Measurements from ENCODE around the gene A1CF.
"Not testable (repeated sequence)": the region's sequence is repeated elsewhere in the genome, so short reads cannot be mapped to it uniquely, and the experiment has no call there.

Gene A1CF

DNA sequence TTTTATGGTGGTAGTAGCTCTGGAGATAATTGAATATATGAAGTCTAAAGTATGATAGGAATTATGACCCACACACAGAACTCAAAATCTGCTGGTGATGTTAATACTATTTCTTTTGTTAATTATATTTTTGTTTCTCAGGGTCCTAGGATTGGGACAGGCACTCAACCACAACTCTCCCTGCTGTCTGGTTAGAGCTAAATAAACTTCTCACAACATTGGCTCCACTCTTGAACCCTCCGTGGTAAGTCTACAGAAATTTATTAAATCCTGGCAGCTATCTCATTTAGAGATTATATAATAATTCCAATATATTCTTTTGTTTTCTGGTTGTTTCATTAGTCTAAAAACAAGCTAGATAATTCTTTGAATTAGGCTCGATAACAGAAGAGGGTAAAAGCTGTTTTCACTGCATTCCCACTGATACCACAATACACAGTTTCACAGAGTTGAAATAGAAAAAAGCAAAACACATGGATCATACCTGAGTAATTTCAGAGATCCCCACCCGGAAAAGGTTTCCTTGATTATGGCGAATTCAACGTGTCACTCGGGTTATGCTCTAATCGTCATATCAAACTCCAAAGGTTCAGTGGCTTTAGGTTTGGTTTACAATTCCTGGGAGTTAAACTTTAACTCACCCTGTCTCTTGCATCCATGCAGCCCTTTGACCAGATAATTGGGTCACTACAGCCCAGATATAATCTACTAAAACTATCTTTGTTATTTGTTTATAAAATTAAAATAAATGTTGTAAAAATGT, at the start of gene A1CF:
Gene A1CF (minus strand): TSS at position 531 of the 763 bp plus-strand sequence. CDS start 25,687 bp downstream, outside the sequence.
- DNase-seq (ENCODE audit: low spot score) = no peak

GRCh38 chr10:50931948-50932431, 46.6 kb upstream of the A1CF start:
- DNase-seq (ENCODE audit: low spot score) = no peak

GRCh38 chr10:50929670-50930069, 44.2 kb upstream of the A1CF start:
- DNase-seq (ENCODE audit: low spot score) = no peak

DNA sequence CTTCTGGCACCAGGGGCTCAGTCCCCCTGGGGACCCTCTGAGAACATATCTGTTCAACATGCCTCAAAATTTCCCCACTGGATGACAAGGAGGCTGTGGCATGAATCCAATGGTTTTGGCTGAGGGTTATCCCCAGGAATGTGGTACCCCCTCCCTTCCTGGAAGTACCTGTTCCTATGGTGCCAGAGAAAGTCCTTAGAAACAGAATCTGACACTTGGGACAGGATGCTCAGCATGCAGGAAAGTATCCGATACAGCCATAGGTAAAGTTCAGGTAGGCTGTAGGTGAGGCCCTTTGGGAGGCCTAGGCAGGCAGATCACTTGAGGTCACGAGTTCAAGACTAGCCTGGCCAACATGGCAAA, 42.7 kb upstream of the A1CF start:
- no peak for DNase-seq (ENCODE audit: low spot score)

GRCh38 chr10:50927522-50928189, 42.2 kb upstream of the A1CF start:
- DNase-seq (ENCODE audit: low spot score) = no peak

GRCh38 chr10:50923471-50923870, 38.0 kb upstream of the A1CF start:
- not testable (repeated sequence) for DNase-seq (ENCODE audit: low spot score)

DNA sequence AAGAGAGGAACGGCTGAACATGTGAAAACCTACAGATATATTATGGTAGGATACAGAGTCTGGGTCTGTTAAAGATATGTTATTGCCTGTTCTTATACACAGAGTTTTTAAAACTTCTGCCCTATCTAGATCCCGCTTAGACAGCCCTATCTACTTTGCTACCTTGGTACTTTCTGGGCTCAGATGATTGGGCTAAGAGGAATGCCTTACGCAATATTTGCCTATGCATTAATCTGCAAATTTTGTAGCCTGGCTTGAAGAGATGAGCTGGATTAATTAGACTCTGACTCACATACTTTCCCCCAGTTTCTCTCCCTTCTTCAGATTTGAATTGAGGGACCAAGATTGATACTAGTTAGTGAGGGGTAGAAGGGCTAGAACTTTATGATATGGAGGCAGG, 33.6 kb upstream of the A1CF start:
- DNase-seq (ENCODE audit: low spot score) = no peak

GRCh38 chr10:50918529-50918928, 33.1 kb upstream of the A1CF start:
- DNase-seq (ENCODE audit: low spot score) = no peak

GRCh38 chr10:50917486-50917885, 32.1 kb upstream of the A1CF start:
- DNase-seq (ENCODE audit: low spot score) = peak; percentile 33

DNA sequence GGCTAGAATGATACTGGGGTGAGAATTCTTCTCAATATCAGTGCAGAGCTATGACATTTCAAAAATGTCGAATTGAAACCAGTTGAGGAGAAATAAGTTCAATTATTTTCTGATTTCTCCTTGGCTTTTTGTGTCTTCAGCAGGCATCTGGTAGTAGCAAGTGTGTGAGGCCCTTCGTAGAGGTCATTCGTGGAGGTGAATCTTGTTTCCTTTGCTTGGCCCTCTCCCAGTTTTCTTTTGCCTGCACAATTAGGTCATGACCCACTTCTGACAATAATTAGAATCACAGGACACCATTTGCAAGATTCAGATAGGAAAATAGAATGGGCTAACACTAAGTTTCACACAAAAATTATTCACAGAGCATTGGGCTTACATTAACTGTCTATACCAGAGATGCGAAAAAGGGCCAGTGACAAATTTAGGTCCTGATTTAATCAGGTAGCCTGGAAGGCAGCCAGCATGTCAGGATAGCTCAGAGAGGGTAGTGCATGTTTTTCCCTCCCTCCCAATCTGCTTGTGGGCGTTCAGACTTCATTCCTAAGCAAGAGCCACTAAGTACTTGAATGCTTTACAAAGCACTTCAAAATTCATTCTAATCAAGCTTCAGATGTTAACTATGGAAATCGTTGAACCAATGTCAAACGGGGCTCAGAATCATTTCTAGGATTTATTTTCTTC, 24.0 kb upstream of the A1CF start:
- no peak for DNase-seq (ENCODE audit: low spot score)

DNA sequence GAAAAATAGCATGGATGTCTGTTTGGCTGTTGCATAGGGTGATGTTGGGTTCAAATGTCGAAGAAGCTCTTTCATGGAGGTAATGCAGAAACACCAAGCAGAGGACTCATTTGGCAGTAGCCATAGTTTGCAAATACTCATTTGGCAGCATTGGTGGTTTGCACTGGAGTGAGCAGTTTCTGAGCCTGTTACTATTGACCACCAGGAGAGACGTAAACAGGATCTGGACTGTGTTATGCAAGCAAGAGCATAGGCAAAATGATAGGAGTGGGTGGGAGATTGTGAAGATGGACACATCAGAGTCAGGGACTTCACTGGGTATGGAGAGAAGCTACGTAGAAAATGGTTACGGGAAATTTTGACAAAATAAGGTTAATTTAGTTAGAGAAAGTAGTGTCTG, 22.9 kb upstream of the A1CF start:
- no peak for DNase-seq (ENCODE audit: low spot score)

DNA sequence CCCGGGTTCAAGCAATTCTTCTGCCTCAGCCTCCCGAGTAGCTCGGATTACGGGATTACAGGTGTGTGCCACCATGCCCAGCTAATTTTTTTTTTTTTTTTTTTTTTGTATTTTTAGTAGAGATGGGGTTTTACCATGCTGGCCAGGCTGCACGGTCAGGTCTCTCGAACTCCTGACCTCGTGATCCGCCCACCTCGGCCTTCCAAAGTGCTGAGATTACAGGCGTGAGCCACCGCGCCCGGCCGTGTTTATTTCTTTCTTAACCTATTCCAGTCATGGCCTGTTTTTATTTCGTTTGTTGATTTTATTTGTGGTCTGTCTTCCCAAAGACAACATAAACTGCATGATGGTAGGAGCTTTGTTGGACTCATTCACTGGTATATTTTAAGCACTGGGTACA, 20.4 kb upstream of the A1CF start:
- not testable (repeated sequence) for DNase-seq (ENCODE audit: low spot score)

GRCh38 chr10:50896721-50897120, 11.3 kb upstream of the A1CF start:
- no peak for DNase-seq (ENCODE audit: low spot score)

DNA sequence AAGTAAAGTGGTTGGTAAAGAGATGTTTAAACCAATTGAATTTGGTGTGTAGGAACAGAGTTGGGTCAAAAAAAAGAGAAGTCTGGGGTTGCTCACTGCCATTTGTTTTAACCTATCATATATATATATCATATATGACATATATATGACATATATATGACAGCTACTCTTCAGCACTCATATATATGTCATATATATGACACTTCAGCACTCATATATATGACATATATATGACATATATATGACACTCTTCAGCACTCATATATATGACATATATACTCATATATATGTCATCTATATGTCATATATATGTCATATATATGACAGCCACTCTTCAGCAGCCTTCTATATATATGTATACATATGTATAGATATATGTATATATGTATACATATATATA, 8.9 kb upstream of the A1CF start:
- no peak for DNase-seq (ENCODE audit: low spot score)

GRCh38 chr10:50892467-50892866, 7.0 kb upstream of the A1CF start:
- no peak for DNase-seq (ENCODE audit: low spot score)

DNA sequence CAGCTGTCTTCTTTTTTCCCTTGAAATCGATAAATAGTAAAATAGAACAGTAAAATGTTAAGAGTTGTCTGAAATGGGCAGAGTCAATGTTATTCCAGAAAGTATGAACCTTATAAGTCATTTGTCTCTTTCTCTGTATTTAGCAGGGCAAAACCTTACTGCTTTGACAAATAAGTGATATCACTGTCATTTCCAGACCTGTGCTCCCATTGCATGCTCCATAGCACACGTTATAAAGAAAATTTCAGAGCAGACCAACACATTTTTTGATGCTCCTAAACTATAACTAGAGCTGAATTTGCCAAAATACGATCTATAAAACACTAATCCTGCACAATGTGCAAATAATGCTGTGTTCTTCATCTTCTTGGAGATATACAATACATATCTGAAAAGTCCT, 1.1 kb downstream of the A1CF start:
- DNase-seq (ENCODE audit: low spot score) = no peak

DNA sequence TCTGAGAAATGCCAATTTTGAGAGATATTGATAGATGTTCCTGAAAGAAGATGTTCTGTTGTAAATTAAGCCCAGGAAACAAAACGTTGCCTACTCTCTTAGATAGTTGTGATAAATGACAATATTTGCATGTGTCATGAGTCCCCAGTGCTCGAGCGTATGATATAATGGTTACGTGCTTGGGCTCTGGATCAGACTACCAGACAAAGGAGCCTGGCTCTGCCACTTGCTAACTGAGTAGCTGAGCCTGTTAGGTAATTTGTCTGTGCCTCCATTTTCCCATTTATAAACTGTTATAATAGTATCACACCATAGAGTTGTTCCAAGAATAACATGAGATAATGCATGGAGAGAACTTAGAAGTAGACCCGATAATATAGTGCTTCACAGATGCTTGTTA, 1.8 kb downstream of the A1CF start:
- no peak for DNase-seq (ENCODE audit: low spot score)

DNA sequence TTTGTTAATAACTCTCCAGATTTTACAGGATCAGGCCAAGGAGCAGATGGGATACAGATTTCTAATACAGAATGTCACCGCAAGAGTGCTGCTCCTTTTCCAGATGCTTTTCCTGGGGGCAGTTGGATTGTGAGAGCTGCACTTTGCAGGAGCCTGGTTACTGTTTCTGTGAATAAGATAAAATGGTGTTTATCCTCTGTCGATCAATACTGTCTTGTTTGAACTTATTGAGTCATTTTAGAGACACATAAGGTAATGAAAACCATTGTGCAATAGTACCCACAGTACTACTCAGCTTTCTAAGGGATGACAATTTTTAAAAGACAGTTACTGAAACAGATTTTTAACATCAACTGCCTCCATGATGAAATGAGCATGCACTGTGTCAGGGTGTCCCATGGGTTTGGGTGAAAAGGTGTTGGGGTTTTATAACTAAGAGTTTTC, 2.9 kb downstream of the A1CF start:
- no peak for DNase-seq (ENCODE audit: low spot score)

- not testable (repeated sequence) for DNase-seq (ENCODE audit: low spot score)
These were observed 4.4 kb downstream of the A1CF start for GRCh38 chr10:50881046-50881445.

- DNase-seq (ENCODE audit: low spot score) = no peak
These were observed 9.0 kb downstream of the A1CF start for GRCh38 chr10:50876429-50876828.

GRCh38 chr10:50874723-50875122, 10.7 kb downstream of the A1CF start:
- no peak for DNase-seq (ENCODE audit: low spot score)

DNA sequence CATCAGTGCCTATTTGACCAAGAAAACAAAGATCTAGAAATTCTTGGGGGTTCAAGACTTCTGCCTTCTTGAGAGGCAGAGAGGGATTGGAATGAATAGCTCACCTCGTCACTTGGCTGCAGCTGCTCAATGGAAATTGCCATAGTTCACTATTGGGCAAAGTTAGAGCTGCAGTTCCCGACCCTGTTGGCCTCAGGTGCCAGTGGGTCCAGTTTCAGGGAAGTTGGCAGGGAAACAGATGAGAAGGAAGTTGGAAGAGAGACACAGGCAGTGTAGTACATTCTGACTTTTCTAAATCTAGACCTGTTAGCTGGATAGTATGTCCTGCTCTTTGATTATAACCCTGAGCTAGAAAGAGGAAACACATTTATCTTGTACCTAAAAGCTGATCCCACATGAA, 19.1 kb downstream of the A1CF start:
- DNase-seq (ENCODE audit: low spot score) = no peak

DNA sequence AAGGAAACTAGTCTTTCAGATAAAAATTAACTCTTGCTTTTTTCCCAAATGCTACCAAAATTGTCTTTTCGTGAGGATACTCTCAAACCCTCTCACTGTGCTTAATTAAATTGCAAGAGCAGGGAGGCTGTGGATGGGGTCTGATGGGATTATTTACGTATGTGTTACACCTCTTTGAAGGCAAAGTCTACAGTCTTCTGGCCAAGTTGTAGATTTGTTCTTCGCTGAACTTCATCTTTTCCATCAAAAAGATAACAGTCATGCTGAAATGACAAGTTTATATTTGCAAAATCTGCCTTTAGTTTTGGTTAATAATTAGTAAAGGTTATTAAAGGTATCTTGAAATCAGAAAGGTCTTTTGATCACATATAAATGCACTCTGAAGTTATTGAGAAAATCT, 22.7 kb downstream of the A1CF start:
- DNase-seq (ENCODE audit: low spot score) = no peak

All from AG08396 (cell line).